ENCODE results near the gene ARRDC3. TPM values are rescaled to one million over a fixed set of nuclear protein-coding genes. Genes with fewer than 3 reads are reported as not detected.

The ARRDC3 gene
- total and polyA plus RNA-seq, 10 of the 15 experiments (the other 5 are each of a cell fraction or from before 2014, with no cell fraction given): 2.3 to 14.0 (median 8.6) TPM

DNA sequence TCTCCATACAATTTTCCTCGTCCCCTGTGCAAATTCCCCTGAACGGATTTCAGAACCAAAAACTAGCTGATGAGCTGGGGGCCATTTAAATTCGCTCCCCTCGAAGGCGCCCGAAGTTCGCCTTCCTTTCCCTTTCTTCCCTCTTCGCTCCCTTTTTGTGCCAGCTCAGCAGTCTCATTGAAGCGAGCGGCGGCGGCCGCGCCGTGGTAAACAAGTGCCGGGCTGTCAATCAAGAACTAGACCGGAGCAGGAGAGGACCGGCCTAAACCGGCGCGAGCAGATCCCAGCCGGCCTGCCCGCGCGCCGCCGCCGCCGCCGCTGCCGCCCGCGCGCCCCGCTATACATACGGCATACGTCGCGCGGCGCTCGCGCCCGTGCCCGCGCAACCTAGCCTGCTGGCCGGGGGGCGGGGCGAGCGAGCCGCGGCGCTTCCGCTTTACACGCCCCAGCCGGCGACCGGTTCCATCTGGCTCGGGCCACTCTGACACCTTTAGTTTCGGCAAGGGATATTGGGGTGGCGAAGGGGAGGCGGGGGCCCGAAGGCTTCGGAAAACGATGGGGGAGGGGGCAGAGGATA lies 3.1 kb downstream of the ARRDC3 start (continued):
- TF ChIP-seq NFIC (IDR thresholded peaks at IDR 0.05; ENCODE audit: low read depth, low read length) (no peak), BHLHE40 (IDR thresholded peaks at IDR 0.05; ENCODE audit: borderline replicate concordance in 1 of 2, low read depth in 2 of 2, low read length in 1 of 2) (peak; percentile 55 to 94; a peak in 3 of 4 replicates), SRF (IDR thresholded peaks at IDR 0.05; ENCODE audit: low read depth in 2 of 2, low read length in 2 of 2) (0 out of 4 replicates have a peak, but pooled peaks of 1 of the 2 experiments have one; percentile 19), EED (IDR thresholded peaks at IDR 0.05; ENCODE audit: low read depth) (no peak), YY1 (IDR thresholded peaks at IDR 0.05; ENCODE audit: low read depth, low read length) (0 out of 2 replicates have a peak, but pooled peaks have one; percentile 47), ZNF207 (IDR thresholded peaks at IDR 0.05; ENCODE audit: borderline replicate concordance) (peak; percentile 91; the same call in 1 of the 2 replicates), ATF7 (IDR thresholded peaks at IDR 0.05; ENCODE audit: low read depth) (no peak), IKZF2 (IDR thresholded peaks at IDR 0.05) (no peak), HCFC1 (IDR thresholded peaks at IDR 0.05; ENCODE audit: low read length) (peak; percentile 30; the same call in 1 of the 2 replicates), KLF5 (IDR thresholded peaks at IDR 0.05; ENCODE audit: partially characterized antibody) (peak; percentile 86), ESRRA (IDR thresholded peaks at IDR 0.05; ENCODE audit: low read length) (no peak; the same call in 1 of the 2 replicates), NFYA (IDR thresholded peaks at IDR 0.05; ENCODE audit: borderline replicate concordance, low read depth, low read length) (no peak), ZBED1 (IDR thresholded peaks at IDR 0.05; ENCODE audit: borderline replicate concordance) (0 out of 2 replicates have a peak, but pooled peaks have one; percentile 2), ZSCAN29 (IDR thresholded peaks at IDR 0.05) (peak; percentile 37; the same call in 1 of the 2 replicates), SMAD1 (IDR thresholded peaks at IDR 0.05; ENCODE audit: low read depth, partially characterized antibody) (peak; percentile 78), TCF3 (IDR thresholded peaks at IDR 0.05; ENCODE audit: borderline replicate concordance, insufficient read depth, low read depth, low read length) (peak; percentile 85), POLR2A (IDR thresholded peaks at IDR 0.05; ENCODE audit: low read depth, low read length) (peak; percentile 79), SMAD5 (IDR thresholded peaks at IDR 0.05; ENCODE audit: low read depth) (peak; percentile 24; the same call in 1 of the 2 replicates), RB1 (IDR thresholded peaks at IDR 0.05; ENCODE audit: borderline replicate concordance) (peak; percentile 90), RAD21 (IDR thresholded peaks at IDR 0.05; ENCODE audit: insufficient read depth, low read depth, low read length) (no peak), RAD51 (IDR thresholded peaks at IDR 0.05) (no peak), FOS (IDR thresholded peaks at IDR 0.05; ENCODE audit: borderline replicate concordance, extremely low read depth, insufficient read length) (no peak)
- TF ChIP-seq, protein P1, sequence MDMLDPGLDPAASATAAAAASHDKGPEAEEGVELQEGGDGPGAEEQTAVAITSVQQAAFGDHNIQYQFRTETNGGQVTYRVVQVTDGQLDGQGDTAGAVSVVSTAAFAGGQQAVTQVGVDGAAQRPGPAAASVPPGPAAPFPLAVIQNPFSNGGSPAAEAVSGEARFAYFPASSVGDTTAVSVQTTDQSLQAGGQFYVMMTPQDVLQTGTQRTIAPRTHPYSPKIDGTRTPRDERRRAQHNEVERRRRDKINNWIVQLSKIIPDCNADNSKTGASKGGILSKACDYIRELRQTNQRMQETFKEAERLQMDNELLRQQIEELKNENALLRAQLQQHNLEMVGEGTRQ (IDR thresholded peaks at IDR 0.05; ENCODE audit: borderline replicate concordance, low read depth, low read length): no peak
- TF ChIP-seq, protein P2, sequence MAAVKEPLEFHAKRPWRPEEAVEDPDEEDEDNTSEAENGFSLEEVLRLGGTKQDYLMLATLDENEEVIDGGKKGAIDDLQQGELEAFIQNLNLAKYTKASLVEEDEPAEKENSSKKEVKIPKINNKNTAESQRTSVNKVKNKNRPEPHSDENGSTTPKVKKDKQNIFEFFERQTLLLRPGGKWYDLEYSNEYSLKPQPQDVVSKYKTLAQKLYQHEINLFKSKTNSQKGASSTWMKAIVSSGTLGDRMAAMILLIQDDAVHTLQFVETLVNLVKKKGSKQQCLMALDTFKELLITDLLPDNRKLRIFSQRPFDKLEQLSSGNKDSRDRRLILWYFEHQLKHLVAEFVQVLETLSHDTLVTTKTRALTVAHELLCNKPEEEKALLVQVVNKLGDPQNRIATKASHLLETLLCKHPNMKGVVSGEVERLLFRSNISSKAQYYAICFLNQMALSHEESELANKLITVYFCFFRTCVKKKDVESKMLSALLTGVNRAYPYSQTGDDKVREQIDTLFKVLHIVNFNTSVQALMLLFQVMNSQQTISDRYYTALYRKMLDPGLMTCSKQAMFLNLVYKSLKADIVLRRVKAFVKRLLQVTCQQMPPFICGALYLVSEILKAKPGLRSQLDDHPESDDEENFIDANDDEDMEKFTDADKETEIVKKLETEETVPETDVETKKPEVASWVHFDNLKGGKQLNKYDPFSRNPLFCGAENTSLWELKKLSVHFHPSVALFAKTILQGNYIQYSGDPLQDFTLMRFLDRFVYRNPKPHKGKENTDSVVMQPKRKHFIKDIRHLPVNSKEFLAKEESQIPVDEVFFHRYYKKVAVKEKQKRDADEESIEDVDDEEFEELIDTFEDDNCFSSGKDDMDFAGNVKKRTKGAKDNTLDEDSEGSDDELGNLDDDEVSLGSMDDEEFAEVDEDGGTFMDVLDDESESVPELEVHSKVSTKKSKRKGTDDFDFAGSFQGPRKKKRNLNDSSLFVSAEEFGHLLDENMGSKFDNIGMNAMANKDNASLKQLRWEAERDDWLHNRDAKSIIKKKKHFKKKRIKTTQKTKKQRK (IDR thresholded peaks at IDR 0.05; ENCODE audit: low read depth, low read length): no peak
- TF ChIP-seq, protein P3, sequence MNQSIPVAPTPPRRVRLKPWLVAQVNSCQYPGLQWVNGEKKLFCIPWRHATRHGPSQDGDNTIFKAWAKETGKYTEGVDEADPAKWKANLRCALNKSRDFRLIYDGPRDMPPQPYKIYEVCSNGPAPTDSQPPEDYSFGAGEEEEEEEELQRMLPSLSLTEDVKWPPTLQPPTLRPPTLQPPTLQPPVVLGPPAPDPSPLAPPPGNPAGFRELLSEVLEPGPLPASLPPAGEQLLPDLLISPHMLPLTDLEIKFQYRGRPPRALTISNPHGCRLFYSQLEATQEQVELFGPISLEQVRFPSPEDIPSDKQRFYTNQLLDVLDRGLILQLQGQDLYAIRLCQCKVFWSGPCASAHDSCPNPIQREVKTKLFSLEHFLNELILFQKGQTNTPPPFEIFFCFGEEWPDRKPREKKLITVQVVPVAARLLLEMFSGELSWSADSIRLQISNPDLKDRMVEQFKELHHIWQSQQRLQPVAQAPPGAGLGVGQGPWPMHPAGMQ (IDR thresholded peaks at IDR 0.05; ENCODE audit: borderline replicate concordance): no peak
- TF ChIP-seq, protein P4, sequence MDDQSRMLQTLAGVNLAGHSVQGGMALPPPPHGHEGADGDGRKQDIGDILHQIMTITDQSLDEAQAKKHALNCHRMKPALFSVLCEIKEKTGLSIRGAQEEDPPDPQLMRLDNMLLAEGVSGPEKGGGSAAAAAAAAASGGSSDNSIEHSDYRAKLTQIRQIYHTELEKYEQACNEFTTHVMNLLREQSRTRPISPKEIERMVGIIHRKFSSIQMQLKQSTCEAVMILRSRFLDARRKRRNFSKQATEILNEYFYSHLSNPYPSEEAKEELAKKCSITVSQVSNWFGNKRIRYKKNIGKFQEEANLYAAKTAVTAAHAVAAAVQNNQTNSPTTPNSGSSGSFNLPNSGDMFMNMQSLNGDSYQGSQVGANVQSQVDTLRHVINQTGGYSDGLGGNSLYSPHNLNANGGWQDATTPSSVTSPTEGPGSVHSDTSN (IDR thresholded peaks at IDR 0.05; ENCODE audit: insufficient replicate concordance, low read depth, low read length): peak; percentile 95
